GM10248 (cell line): Measurements from ENCODE around the gene ICAM1.

ENCODE experiments used
- CTCF ChIA-PET: fragments of 300-600 bp; sonication (Branson Sonifier 250); formaldehyde crosslinking; extraction: SDS; loops from one replicate; lab custom pipeline; 2021; ENCODE audit warnings: antibody characterized with exemption; lab: Yijun Ruan, JAX
- POLR2A ChIA-PET: fragments of 350-650 bp; sonication (Branson Sonifier 250); formaldehyde crosslinking; extraction: SDS; loops from one replicate; lab custom pipeline; 2020; ENCODE audit warnings: antibody characterized with exemption; lab: Yijun Ruan, JAX
- DNase-seq: peaks from one replicate; pipeline ENCODE4 v3.0.0; 2012; ENCODE audit errors: extremely low spot score
- TF ChIP-seq, protein P1 (sequence below): IDR thresholded peaks from 2 replicates; pipeline ENCODE4 v1.5.1; 2012; ENCODE audit warnings: mild to moderate bottlenecking, low read depth; ENCODE audit errors: extremely low read depth, missing control alignments, control extremely low read depth

Gene ICAM1

DNA sequence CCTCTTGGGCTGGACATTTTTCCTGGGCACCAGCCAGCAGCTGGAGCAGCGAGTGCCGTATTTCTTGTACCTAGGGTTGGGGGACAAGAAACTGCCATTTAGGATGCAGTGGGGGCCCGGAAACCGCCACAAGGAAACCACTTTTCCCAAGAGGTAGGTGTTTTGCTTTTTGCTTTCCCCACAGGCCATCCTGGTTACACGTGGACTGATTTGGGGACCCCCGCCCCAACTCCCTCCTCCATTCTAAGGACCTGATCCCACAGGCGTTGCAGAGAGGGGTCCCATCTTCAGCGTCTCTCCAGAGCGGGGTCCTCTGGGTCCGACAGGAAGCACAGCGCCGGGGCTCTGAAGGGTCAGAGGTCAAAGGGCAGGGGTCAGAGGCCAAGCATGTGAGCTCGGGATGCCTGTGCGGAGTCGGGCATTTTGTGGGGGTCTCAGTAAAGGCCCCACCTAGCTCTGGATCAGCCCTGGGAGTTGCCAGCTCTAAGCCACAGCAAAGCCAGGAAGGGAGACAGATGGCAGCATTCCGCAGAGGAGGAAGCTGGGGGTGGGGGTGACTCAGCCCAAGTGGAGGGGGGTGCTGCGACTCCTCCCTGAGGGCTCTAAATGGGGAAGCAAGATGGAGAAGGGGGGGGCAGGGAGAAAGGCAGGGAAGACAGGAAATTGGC is 34.4 kb downstream of the ICAM1 start:
- ChIA-PET POLR2A (no interaction called here), CTCF (interaction anchor here (1.2 to 1.8 kb wide), 3 partner anchors 14 to 53 kb away, joined by 3 read pairs; no protein-coding TSS in a partner anchor)

DNA sequence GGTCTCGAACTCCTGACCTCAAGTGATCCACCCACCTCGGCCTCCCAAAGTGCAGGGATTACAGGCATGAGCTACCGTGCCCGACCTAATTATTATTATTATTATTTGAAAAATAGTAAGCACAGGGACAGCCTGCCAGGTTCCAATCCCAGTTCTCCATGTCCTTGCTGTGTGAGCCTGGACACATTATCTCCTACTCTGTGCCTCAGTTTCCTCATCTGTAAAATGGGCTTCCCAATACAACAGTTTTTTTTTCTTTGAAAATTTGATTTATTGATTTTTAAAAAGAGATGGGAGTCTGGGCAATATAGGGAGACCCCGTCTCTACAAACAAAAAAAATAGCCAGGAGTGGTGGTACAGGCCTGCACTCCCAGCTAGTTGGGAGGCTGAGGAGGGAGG is 35.4 kb downstream of the ICAM1 start:
- no peak for DNase-seq
- POLR2A ChIA-PET, result no interaction called here

More for the DNA sequence above, 34.4 kb downstream of the ICAM1 start:
- TF ChIP-seq, protein P1, sequence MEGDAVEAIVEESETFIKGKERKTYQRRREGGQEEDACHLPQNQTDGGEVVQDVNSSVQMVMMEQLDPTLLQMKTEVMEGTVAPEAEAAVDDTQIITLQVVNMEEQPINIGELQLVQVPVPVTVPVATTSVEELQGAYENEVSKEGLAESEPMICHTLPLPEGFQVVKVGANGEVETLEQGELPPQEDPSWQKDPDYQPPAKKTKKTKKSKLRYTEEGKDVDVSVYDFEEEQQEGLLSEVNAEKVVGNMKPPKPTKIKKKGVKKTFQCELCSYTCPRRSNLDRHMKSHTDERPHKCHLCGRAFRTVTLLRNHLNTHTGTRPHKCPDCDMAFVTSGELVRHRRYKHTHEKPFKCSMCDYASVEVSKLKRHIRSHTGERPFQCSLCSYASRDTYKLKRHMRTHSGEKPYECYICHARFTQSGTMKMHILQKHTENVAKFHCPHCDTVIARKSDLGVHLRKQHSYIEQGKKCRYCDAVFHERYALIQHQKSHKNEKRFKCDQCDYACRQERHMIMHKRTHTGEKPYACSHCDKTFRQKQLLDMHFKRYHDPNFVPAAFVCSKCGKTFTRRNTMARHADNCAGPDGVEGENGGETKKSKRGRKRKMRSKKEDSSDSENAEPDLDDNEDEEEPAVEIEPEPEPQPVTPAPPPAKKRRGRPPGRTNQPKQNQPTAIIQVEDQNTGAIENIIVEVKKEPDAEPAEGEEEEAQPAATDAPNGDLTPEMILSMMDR, result no peak
- DNase-seq, result no peak

DNA sequence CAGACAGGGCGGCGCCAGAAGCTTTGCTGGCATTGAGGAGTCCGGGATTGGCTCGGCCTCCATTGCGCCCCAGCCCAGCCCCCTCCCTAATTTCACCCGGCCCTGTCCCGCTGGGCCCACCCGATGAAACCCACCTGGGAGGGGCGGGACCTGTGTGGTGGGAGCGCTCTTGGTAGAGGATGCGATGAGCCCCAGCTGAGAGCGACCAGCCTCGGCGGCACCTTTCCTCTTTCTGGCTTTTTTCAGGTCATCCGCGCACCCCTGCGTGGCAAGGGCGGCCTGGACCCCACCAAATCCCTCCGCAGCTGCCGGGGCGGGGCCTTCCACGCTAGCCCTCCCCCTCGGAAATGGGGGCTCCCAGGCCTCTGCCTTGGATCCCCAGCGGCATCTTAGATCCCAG is 38.5 kb downstream of the ICAM1 start, which contains the start of gene ZGLP1:
TSS of gene ZGLP1 (minus strand) at position 393 of the 400 bp plus-strand sequence.
- CTCF ChIA-PET, result interaction anchor here (1.5 kb wide), 1 partner anchor 50 kb away, joined by 7 read pairs; no protein-coding TSS in a partner anchor
- POLR2A ChIA-PET, result no interaction called here
- TF ChIP-seq, protein P1, result no peak
- DNase-seq, result no peak

More for the DNA sequence above, 35.4 kb downstream of the ICAM1 start:
- CTCF ChIA-PET, result interaction anchor here (0.9 to 1.9 kb wide), 5 partner anchors 10 to 52 kb away, joined by 3 to 5 read pairs (median 3); no protein-coding TSS in a partner anchor
- TF ChIP-seq, protein P1, result no peak

DNA sequence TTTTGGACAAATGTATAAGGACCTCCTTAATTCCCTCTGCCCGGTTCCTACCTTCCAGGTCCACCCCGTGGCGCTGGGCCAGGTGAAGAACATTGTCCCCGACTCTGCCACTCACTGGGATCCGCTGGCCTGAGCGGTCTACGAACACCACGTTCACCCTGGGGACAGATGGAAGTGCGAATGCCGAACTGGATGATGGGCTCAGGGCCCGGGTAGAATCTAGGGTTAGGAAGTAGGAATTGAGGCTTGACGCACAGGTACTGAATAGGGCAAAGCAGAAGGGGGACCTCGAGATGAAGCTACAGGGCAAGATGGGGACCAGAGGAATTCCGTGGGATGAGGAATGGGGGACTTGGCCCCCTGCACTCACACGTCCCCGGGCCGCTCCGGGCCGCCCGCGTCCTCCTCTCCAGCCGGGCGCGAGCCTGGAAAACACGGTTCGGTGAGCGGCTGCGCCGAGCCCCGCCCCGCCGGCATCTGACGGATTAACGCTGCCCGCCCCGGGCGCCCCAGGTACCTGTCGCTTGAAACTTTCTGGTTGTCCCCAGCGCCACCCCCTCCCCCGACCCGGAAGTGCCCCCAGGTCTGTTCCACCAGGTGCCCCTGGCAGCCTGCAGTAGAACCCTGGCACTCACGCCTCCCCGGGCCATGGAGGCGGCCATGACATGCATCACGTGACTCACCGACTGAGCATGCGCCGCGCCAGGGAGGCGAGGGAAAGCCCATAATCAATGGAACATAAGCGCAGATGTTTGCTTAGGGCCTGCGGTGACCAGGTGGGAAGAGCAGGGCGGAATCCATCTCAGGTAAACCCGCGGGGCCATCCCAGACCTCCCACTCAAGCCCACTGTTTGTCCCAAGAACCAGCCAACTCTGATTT is 44.7 kb downstream of the ICAM1 start, which contains the start of gene FDX2:
TSS of gene FDX2 (minus strand) at position 681 of the 880 bp plus-strand sequence. CDS start at position 662, 19 bp downstream.
- DNase-seq, result peak; percentile 95
- ChIA-PET CTCF (interaction anchor here (1.9 kb wide), 1 partner anchor 75 kb away, joined by 4 read pairs; no protein-coding TSS in a partner anchor), POLR2A (no interaction called here)
- TF ChIP-seq, protein P1, result no peak

DNA sequence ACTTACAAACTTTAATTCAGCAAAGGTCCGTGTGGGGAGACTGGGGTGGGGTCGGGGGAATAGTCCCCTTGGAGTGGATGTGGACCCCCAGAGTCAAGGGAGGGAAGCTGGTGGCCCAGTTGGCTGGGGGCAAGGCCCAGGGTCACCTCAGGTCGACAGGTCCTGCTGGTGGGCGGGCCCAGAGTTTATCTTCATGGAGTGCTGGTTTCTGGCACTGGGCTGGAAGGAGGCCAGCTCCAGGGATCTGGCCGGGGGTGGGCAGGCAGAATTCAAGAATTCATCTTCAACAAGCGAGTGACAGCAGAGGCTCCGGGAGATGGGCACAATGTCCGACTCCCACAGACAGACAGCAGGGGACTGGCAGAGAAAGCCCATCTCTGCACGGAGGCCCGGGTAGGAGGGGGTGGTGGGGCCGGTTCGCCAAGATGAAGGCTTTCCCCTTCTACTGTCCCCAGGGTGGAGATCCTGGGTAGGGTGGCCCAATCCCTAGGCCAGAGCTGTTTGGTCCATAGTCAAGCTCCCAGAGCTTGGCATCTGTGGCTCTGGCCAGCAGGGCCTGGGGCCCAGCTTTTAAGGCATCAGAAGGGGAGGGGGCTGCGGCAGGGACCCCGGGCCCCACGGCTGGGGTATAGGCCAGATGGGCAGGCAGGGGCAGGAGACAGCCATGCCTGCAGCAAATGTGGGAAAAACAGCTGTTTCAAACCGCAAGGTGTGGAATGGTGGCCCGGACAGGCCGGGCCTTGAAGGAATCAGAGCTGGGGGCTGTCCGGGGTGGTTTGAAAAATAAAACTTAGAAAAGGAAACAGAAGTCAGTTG is 45.5 kb downstream of the ICAM1 start:
- POLR2A ChIA-PET, result interaction anchor here (1.0 to 1.8 kb wide), 2 partner anchors 17 to 45 kb away, joined by 6 to 9 read pairs; partner anchors contain the start of gene ICAM1
- TF ChIP-seq, protein P1, result no peak
- no peak for DNase-seq
- CTCF ChIA-PET, result interaction anchor here (1.6 to 1.9 kb wide), 2 partner anchors 55 to 75 kb away, joined by 3 to 4 read pairs; no protein-coding TSS in a partner anchor
